Right lobe of liver (tissue), 6 donors: Measurements from ENCODE around the gene RUNDC3A. TPM values are rescaled to one million over a fixed set of nuclear protein-coding genes. Genes with fewer than 3 reads are reported as not detected.

ENCODE experiments used
- ATAC-seq, 4 donors: fragments of 200-7000 bp; cut with Tn5 transposase; one replicate each; pipeline ENCODE4 v1.9.1; 2020; ENCODE audit warnings: mild to moderate bottlenecking in 4 of 4, moderate library complexity in 4 of 4
- DNase-seq, 3 donors: peaks; one replicate each; pipeline ENCODE4 v3.0.0-alpha.2; 2020
- H3K27ac ChIP-seq, 3 donors: fragments of 200-600 bp; one replicate each; pipeline ENCODE4 v1.8.0; 2022
- H3K27me3 ChIP-seq, 2 donors: fragments of 200-600 bp; one replicate each; pipeline ENCODE4 v1.8.0; 2022
- H3K36me3 ChIP-seq, 4 donors: fragments of 200-600 bp; sonication (generic) in 1 of 4; one replicate each; pipeline versions ENCODE4 v1.5.1 to v1.8.0; 2017 to 2022; ENCODE audit warnings: control low read depth in 1 of 4
- H3K4me1 ChIP-seq, 4 donors: fragments of 200-600 bp; sonication (generic) in 1 of 4; one replicate each; pipeline versions ENCODE4 v1.5.1 to v1.8.0; 2017 to 2022; ENCODE audit warnings: control low read depth in 1 of 4
- H3K4me3 ChIP-seq, 3 donors: fragments of 200-600 bp; one replicate each; pipeline ENCODE4 v1.8.0; 2022
- H3K9me3 ChIP-seq, 4 donors: fragments of 200-600 bp; sonication (generic) in 1 of 4; one replicate each; pipeline versions ENCODE4 v1.5.1 to v1.8.0; 2017 to 2022; ENCODE audit warnings: control low read depth in 1 of 4
- POLR2A ChIP-seq: fragments of 450-650 bp; IDR thresholded peaks from one replicate; pipeline ENCODE4 v1.6.1; 2017; ENCODE audit warnings: antibody characterized with exemption, mild to moderate bottlenecking
- WGBS: methylation state at CpG from one replicate; pipeline ENCODE4 v1.1.6; 2018; ENCODE audit warnings: low coverage, low lambda C conversion rate; ENCODE audit not compliant: insufficient coverage; ENCODE audit errors: missing lambda C conversion rate; 5-methylcytosine and 5-hydroxymethylcytosine counted together
- intact Hi-C, 2 donors: fragments of 100-400 bp; cut with DNase I; formaldehyde crosslinking; loops; one replicate each; pipeline versions ENCODE4 v1.11.2 to v1.14.1; 2022
- total RNA-seq, 6 experiments: library from RNA; depleted of rRNA in 2 of 6; stranded (reverse); fragments of >200 nt in 2 of 6; fragmentation: NEBNext Ultra II Directional in 3 of 6; extraction: Animal tissue kit (Norgen Biotek cat#: 25700) in 3 of 6; gene quantifications; one replicate each; pipeline versions ENCODE4 v1.1.0 to v1.2.4, GENCODE V29; 2016 to 2023
- TF ChIP-seq, protein P1 (sequence below), 4 donors: fragments of 200-600 bp in 3 of 4; fragments of 450-650 bp in 1 of 4; IDR thresholded peaks; one replicate each; pipeline versions ENCODE4 v1.5.1 to v1.8.0; 2016 to 2022; ENCODE audit warnings: antibody characterized with exemption in 4 of 4, mild to moderate bottlenecking in 2 of 4
- donor health status: DM: no; HTN: yes; CAD: no.
- donor health status: DM: no; HTN: no; CAD: no.
- donor health status: DM: no; HTN: no; CAD: no.
- donor health status: DM: no; HTN: yes; CAD: no.
- donor health status: DM: no; HTN: yes; CAD: no.

RUNDC3A gene
- total RNA-seq, 6 experiments from 2014 or later: 0.12 to 0.75 TPM; not detected in 4

DNA sequence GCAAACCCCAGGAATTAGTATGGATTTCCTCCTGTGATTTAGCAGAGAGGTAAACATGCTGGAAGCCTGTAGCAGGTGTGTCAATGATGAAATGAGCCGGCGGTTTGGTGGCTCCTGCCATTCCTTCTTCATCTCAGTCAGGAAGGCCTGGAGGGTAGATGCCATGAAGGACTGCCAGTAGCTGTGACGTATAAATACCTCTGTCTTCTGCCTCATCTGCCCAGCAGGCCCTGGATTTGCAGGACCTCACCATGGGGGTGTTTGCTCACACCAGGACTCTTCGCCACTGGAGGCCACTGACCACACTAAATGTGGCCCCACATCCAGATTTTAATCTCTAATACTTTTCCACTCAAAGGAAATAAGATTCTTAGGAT, 24.4 kb upstream of the RUNDC3A start:
- intact Hi-C loops: no loop called here
- Histone ChIP-seq H3K4me1 (peaks cover 0 to 4% (median 0%) of the 10 kb centered on the region in 4 donors), H3K36me3 (no peaks in the 10 kb centered on the region), H3K4me3 (no peak overlapping the region), H3K27ac (no peak overlapping the region), H3K9me3 (no peaks in the 10 kb centered on the region), H3K27me3 (no peaks in the 10 kb centered on the region)
- TF ChIP-seq, protein P1, sequence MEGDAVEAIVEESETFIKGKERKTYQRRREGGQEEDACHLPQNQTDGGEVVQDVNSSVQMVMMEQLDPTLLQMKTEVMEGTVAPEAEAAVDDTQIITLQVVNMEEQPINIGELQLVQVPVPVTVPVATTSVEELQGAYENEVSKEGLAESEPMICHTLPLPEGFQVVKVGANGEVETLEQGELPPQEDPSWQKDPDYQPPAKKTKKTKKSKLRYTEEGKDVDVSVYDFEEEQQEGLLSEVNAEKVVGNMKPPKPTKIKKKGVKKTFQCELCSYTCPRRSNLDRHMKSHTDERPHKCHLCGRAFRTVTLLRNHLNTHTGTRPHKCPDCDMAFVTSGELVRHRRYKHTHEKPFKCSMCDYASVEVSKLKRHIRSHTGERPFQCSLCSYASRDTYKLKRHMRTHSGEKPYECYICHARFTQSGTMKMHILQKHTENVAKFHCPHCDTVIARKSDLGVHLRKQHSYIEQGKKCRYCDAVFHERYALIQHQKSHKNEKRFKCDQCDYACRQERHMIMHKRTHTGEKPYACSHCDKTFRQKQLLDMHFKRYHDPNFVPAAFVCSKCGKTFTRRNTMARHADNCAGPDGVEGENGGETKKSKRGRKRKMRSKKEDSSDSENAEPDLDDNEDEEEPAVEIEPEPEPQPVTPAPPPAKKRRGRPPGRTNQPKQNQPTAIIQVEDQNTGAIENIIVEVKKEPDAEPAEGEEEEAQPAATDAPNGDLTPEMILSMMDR (IDR thresholded peaks at IDR 0.05): no peak
- no peak for TF ChIP-seq POLR2A
- WGBS: 96% methylated on average over 4 of the region's 4 CpGs
- DNase-seq (no peak), ATAC-seq (no peak)

DNA sequence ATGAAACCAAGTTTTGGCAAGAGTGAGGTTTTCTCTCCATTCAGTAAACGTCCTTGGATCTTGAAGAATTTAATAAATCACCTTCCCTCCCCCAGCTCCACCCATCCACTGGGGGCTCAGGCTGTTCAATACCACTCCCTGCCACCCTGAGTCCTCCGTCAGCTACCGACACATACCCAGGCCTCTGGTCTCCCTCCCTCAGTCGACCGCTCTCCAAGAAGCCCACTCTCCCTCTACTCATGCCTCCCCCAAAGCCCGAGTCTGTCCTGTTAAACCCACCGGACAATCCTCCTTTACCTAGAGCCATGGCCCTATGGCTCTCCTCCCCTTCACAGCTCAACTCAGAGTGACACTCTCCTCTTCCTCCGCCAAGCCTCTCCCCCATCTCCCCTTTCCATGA, 20.8 kb upstream of the RUNDC3A start:
- H3K27ac ChIP-seq: no peak overlapping the region
- intact Hi-C loops: no loop called here
- H3K27me3 ChIP-seq: no peaks in the 10 kb centered on the region
- no peaks in the 10 kb centered on the region for H3K36me3 ChIP-seq
- TF ChIP-seq POLR2A: no peak
- TF ChIP-seq, protein P1 (IDR thresholded peaks at IDR 0.05): no peak
- H3K4me1 ChIP-seq: no peaks in the 10 kb centered on the region
- no peak for DNase-seq
- no peaks in the 10 kb centered on the region for H3K9me3 ChIP-seq
- ATAC-seq: no peak
- 64% methylated on average over 5 of the region's 8 CpGs for WGBS
- no peak overlapping the region for H3K4me3 ChIP-seq

GRCh38 chr17:44293509-44294226, 14.7 kb upstream of the RUNDC3A start:
- no peak for DNase-seq
- intact Hi-C loops: no loop called here
- H3K4me3 ChIP-seq: no peak overlapping the region
- no peaks in the 10 kb centered on the region for H3K4me1 ChIP-seq
- ATAC-seq: no peak
- 67% methylated on average over 5 of the region's 9 CpGs for WGBS
- no peaks in the 10 kb centered on the region for H3K9me3 ChIP-seq
- H3K27me3 ChIP-seq: no peaks in the 10 kb centered on the region
- H3K27ac ChIP-seq: no peak overlapping the region
- TF ChIP-seq, protein P1 (IDR thresholded peaks at IDR 0.05): no peak
- TF ChIP-seq POLR2A: no peak
- no peaks in the 10 kb centered on the region for H3K36me3 ChIP-seq

DNA sequence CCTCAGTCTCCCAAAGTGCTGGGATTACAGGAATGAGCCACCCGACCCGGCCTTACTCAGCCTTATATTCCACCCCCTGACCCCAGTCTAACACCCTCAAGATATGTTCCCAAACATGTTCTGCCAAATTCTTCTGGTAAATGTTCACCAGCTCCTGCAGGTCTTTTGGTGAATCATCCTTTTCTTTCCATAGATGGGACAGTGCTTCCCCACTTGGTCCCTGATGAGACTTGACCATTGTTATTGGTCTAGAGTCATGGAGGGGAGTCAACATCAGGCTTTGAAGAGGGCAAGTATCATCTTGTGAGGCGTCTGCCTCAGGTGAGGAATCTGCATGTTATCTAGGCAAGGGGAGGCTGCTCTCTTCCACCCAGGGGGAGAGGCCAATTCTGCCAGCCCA, 10.4 kb upstream of the RUNDC3A start:
- H3K9me3 ChIP-seq: no peaks in the 10 kb centered on the region
- no peaks in the 10 kb centered on the region for H3K27me3 ChIP-seq
- no peaks in the 10 kb centered on the region for H3K36me3 ChIP-seq
- DNase-seq (no peak), ATAC-seq (no peak)
- H3K4me3 ChIP-seq: no peak overlapping the region
- no peaks in the 10 kb centered on the region for H3K4me1 ChIP-seq
- H3K27ac ChIP-seq: no peak overlapping the region
- intact Hi-C loops: no loop called here
- WGBS: 50% methylated on average over 1 of the region's 3 CpGs
- TF ChIP-seq POLR2A: no peak
- TF ChIP-seq, protein P1 (IDR thresholded peaks at IDR 0.05): no peak
